Prostate gland (tissue), 1 donor: Measurements from ENCODE around the gene ZBTB26.

Experiments
- POLR2A ChIP-seq: fragments of 450-650 bp; IDR thresholded peaks from one replicate; pipeline ENCODE4 v1.6.1; 2016; ENCODE audit warnings: antibody characterized with exemption, mild to moderate bottlenecking
- POLR2AphosphoS5 ChIP-seq: sonication (generic); formaldehyde crosslinking; IDR thresholded peaks from one replicate; pipeline ENCODE4 v1.6.1; 2017; ENCODE audit warnings: antibody characterized with exemption

- TF ChIP-seq POLR2A (no peak), POLR2AphosphoS5 (no peak)
These were observed 1.4 kb downstream of the ZBTB26 start for GRCh38 chr9:122929796-122930354.
